Endothelial cell of umbilical vein (primary cell): ENCODE data around the gene RPLP2.

Source experiments
- CTCF ChIP-seq, 2 donors: IDR thresholded peaks; 1 replicate in 1 of 2; 2 replicates in 1 of 2; pipeline ENCODE4 v1.5.1; 2011; ENCODE audit warnings: low read length in 2 of 2, mild to moderate bottlenecking in 2 of 2, moderate library complexity in 2 of 2, control low read depth in 1 of 2, inconsistent platforms in 1 of 2, low read depth in 1 of 2; ENCODE audit not compliant: insufficient read depth in 1 of 2; ENCODE audit errors: extremely low read depth in 1 of 2
- GATA2 ChIP-seq: IDR thresholded peaks from 2 replicates; pipeline ENCODE4 v1.7.0; 2011; ENCODE audit warnings: low read depth, mild to moderate bottlenecking, moderate library complexity, mixed read lengths, low read length; ENCODE audit not compliant: insufficient read length, insufficient read depth

- TF ChIP-seq CTCF (IDR thresholded peaks at IDR 0.05; ENCODE audit: extremely low read depth in 1 of 2, insufficient read depth in 1 of 2, low read depth in 1 of 2, low read length in 2 of 2) (no peak), GATA2 (no peak)
Measured at GRCh38 chr11:824292-824880, 14.6 kb downstream of the RPLP2 start.
